A549 (cell line): ENCODE measurements around the gene SNX6.
"Not testable (repeated sequence)": the region's sequence is repeated elsewhere in the genome, so short reads cannot be mapped to it uniquely, and the experiment has no call there.

Source experiments
- POLR2AphosphoS2 ChIP-seq: conservative IDR thresholded peaks from 2 replicates; pipeline ENCODE4 v1.6.1; 2012; ENCODE audit warnings: low read length, improper control_type of control experiment, inconsistent platforms
- TF ChIP-seq, protein P1 (sequence below): IDR thresholded peaks from 2 replicates; pipeline ENCODE4 v1.6.1; 2012

DNA sequence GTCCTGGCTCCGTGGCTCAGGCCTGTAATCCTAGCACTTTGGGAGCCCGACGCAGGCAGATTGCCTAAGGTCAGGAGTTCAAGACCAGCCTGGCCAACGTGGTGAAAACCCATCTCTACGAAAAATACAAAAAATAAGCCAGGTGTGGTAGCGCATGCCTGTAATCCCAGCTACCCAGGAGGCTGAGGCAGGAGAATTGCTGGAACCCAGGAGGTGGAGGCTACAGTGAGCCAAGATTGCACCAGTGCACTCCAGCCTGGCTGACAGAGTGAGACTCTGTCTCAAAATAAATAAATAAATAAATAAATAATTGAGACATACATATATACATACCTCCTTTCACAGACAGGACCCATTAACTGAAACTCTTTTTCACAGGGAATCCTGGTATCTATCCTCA, 91.9 kb downstream of the SNX6 start:
- TF ChIP-seq, protein P1, sequence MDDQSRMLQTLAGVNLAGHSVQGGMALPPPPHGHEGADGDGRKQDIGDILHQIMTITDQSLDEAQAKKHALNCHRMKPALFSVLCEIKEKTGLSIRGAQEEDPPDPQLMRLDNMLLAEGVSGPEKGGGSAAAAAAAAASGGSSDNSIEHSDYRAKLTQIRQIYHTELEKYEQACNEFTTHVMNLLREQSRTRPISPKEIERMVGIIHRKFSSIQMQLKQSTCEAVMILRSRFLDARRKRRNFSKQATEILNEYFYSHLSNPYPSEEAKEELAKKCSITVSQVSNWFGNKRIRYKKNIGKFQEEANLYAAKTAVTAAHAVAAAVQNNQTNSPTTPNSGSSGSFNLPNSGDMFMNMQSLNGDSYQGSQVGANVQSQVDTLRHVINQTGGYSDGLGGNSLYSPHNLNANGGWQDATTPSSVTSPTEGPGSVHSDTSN = not testable (repeated sequence)
- not testable (repeated sequence) for TF ChIP-seq POLR2AphosphoS2
